Stomach (tissue), 4 donors: ENCODE results near the gene PCLO.

Source experiments
- EP300 ChIP-seq: sonication (generic); formaldehyde crosslinking; IDR thresholded peaks from one replicate; pipeline ENCODE4 v1.6.1; 2017; ENCODE audit warnings: antibody characterized with exemption
- POLR2A ChIP-seq, 4 donors: fragments of 450-650 bp; IDR thresholded peaks; one replicate each; pipeline ENCODE4 v1.6.1; 2016; ENCODE audit warnings: antibody characterized with exemption in 4 of 4, control low read depth in 2 of 4, mild to moderate bottlenecking in 1 of 4, moderate library complexity in 1 of 4
- POLR2AphosphoS5 ChIP-seq, 3 donors: sonication (generic); formaldehyde crosslinking; IDR thresholded peaks; one replicate each; pipeline ENCODE4 v1.6.1; 2016; ENCODE audit warnings: antibody characterized with exemption in 3 of 3
- TF ChIP-seq, protein P1 (sequence below), 7 experiments: fragments of 450-650 bp in 4 of 7; fragments of 200-600 bp in 3 of 7; sonication (generic) in 3 of 7; IDR thresholded peaks; one replicate each; pipeline ENCODE4 v1.5.1; 2016 to 2019; ENCODE audit warnings: antibody characterized with exemption in 7 of 7, control low read depth in 2 of 7, mild to moderate bottlenecking in 1 of 7

DNA sequence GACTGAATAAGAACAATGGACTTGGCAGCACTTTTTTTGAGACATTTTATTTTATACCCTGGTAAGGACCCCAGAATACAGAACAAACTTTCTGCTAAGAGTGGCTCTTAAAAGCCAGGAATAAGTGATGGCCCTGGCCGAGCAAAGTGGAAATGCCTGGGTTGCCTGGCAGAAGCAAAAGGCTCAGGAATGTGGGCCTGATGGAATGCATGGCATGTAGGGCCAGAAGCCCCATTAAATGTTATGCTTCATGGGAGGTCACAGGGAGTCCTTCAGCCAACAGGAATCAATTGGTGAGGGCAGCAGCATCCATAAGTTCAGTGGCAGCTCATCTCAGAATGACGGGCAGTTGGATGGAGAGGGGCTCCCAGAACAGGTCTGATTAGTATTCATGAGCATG lies 417.6 kb downstream of the PCLO start:
- TF ChIP-seq POLR2A (IDR thresholded peaks at IDR 0.05): no peak
- TF ChIP-seq, protein P1, sequence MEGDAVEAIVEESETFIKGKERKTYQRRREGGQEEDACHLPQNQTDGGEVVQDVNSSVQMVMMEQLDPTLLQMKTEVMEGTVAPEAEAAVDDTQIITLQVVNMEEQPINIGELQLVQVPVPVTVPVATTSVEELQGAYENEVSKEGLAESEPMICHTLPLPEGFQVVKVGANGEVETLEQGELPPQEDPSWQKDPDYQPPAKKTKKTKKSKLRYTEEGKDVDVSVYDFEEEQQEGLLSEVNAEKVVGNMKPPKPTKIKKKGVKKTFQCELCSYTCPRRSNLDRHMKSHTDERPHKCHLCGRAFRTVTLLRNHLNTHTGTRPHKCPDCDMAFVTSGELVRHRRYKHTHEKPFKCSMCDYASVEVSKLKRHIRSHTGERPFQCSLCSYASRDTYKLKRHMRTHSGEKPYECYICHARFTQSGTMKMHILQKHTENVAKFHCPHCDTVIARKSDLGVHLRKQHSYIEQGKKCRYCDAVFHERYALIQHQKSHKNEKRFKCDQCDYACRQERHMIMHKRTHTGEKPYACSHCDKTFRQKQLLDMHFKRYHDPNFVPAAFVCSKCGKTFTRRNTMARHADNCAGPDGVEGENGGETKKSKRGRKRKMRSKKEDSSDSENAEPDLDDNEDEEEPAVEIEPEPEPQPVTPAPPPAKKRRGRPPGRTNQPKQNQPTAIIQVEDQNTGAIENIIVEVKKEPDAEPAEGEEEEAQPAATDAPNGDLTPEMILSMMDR (IDR thresholded peaks at IDR 0.05): no peak
- TF ChIP-seq EP300: no peak
- no peak for TF ChIP-seq POLR2AphosphoS5 (IDR thresholded peaks at IDR 0.05)
